ENCODE data around the gene MS4A3.

DNA sequence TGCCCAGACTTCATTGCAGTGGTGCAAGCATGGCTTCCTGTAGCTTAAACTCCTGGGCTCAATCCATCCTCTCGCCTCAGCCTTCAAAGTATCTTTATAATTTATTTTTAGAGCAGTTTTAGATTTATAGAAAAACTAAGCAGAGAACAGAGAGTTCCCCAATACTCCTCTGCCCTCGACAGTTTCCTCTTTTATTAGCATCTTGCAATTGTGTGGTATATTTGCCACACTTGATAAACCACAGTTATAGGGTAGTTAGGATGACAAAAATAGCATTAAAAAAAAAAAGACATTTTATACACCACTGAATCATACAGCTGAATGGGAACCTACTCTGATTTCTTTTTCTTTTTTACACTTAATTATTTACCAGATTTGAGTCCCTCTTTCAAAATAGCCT is 63.2 kb downstream of the MS4A3 start:
- TF ChIP-seq EP300 (IDR thresholded peaks at IDR 0.05; ENCODE audit: borderline replicate concordance) (no peak), RAD21 (IDR thresholded peaks at IDR 0.05; ENCODE audit: low read depth) (no peak), NFIC (IDR thresholded peaks at IDR 0.05) (no peak), CREB1 (IDR thresholded peaks at IDR 0.05; ENCODE audit: low read depth) (no peak), ZBTB7A (IDR thresholded peaks at IDR 0.05; ENCODE audit: low read depth) (no peak), EGR1 (IDR thresholded peaks at IDR 0.05) (no peak), YY1 (IDR thresholded peaks at IDR 0.05; ENCODE audit: low read depth) (no peak), CEBPB (IDR thresholded peaks at IDR 0.05) (no peak), TAF1 (IDR thresholded peaks at IDR 0.05; ENCODE audit: low read depth) (no peak), FOXM1 (IDR thresholded peaks at IDR 0.05; ENCODE audit: borderline replicate concordance, low read depth) (no peak)
- TF ChIP-seq, protein P1, sequence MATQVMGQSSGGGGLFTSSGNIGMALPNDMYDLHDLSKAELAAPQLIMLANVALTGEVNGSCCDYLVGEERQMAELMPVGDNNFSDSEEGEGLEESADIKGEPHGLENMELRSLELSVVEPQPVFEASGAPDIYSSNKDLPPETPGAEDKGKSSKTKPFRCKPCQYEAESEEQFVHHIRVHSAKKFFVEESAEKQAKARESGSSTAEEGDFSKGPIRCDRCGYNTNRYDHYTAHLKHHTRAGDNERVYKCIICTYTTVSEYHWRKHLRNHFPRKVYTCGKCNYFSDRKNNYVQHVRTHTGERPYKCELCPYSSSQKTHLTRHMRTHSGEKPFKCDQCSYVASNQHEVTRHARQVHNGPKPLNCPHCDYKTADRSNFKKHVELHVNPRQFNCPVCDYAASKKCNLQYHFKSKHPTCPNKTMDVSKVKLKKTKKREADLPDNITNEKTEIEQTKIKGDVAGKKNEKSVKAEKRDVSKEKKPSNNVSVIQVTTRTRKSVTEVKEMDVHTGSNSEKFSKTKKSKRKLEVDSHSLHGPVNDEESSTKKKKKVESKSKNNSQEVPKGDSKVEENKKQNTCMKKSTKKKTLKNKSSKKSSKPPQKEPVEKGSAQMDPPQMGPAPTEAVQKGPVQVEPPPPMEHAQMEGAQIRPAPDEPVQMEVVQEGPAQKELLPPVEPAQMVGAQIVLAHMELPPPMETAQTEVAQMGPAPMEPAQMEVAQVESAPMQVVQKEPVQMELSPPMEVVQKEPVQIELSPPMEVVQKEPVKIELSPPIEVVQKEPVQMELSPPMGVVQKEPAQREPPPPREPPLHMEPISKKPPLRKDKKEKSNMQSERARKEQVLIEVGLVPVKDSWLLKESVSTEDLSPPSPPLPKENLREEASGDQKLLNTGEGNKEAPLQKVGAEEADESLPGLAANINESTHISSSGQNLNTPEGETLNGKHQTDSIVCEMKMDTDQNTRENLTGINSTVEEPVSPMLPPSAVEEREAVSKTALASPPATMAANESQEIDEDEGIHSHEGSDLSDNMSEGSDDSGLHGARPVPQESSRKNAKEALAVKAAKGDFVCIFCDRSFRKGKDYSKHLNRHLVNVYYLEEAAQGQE (IDR thresholded peaks at IDR 0.05; ENCODE audit: low read depth): no peak
- TF ChIP-seq, protein P2, sequence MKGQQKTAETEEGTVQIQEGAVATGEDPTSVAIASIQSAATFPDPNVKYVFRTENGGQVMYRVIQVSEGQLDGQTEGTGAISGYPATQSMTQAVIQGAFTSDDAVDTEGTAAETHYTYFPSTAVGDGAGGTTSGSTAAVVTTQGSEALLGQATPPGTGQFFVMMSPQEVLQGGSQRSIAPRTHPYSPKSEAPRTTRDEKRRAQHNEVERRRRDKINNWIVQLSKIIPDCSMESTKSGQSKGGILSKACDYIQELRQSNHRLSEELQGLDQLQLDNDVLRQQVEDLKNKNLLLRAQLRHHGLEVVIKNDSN (IDR thresholded peaks at IDR 0.05): no peak
- TF ChIP-seq, protein P3, sequence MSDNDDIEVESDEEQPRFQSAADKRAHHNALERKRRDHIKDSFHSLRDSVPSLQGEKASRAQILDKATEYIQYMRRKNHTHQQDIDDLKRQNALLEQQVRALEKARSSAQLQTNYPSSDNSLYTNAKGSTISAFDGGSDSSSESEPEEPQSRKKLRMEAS (IDR thresholded peaks at IDR 0.05): no peak
